ENCODE measurements around the gene KIZ. TPM values are rescaled to one million over a fixed set of nuclear protein-coding genes. Genes with fewer than 3 reads are reported as not detected.
A peak's percentile ranks its signal among the peaks of the same experiment; 100 is the strongest.

Gene KIZ
- total and polyA plus RNA-seq, 7 donors, result 5.1 to 291 (median 171) TPM

GRCh38 chr20:21133404-21133803, 7.5 kb downstream of the KIZ start:
- no peaks in the 10 kb centered on the region for H3K9me3 ChIP-seq
- H3K36me3 ChIP-seq, result peaks cover 0 to 49% (median 8%) of the 10 kb centered on the region in 4 donors
- H3K27me3 ChIP-seq, result no peaks in the 10 kb centered on the region
- intact Hi-C loops (cut with DNase I), result no loop called here
- H3K4me1 ChIP-seq, result peaks cover 0 to 30% (median 19%) of the 10 kb centered on the region in 4 donors
- no peak overlapping the region for H3K4me3 ChIP-seq
- no peak for DNase-seq
- TF ChIP-seq POLR2A (IDR thresholded peaks at IDR 0.05) (no peak), EP300 (IDR thresholded peaks at IDR 0.05) (no peak), POLR2AphosphoS5 (IDR thresholded peaks at IDR 0.05) (no peak), CTCF (IDR thresholded peaks at IDR 0.05) (no peak)
- peak overlapping the region in 3 of 4 donors; percentile 52 to 68 (median 60) for H3K27ac ChIP-seq
- WGBS, 2 donors, result 88 to 93% methylated on average over 4 of the region's 4 CpGs

- no peak for DNase-seq
- Histone ChIP-seq H3K9me3 (no peaks in the 10 kb centered on the region), H3K36me3 (peaks cover 0 to 52% (median 9%) of the 10 kb centered on the region in 4 donors), H3K27ac (peak overlapping the region in 3 of 4 donors; percentile 52 to 68 (median 60)), H3K4me1 (peaks cover 0 to 24% (median 16%) of the 10 kb centered on the region in 4 donors), H3K4me3 (no peak overlapping the region), H3K27me3 (no peaks in the 10 kb centered on the region)
- TF ChIP-seq POLR2AphosphoS5 (IDR thresholded peaks at IDR 0.05) (no peak), POLR2A (IDR thresholded peaks at IDR 0.05) (no peak), CTCF (IDR thresholded peaks at IDR 0.05) (no peak), EP300 (IDR thresholded peaks at IDR 0.05) (no peak)
- intact Hi-C loops (cut with DNase I), result no loop called here
- 94% methylated on average over 16 of the region's 16 CpGs for WGBS, 2 donors
Measured at GRCh38 chr20:21133917-21134622, 8.2 kb downstream of the KIZ start.

- Histone ChIP-seq H3K27me3 (no peaks in the 10 kb centered on the region), H3K9me3 (no peaks in the 10 kb centered on the region), H3K36me3 (peaks cover 0 to 55% (median 9%) of the 10 kb centered on the region in 4 donors), H3K4me3 (no peak overlapping the region), H3K4me1 (peaks cover 0 to 22% (median 13%) of the 10 kb centered on the region in 4 donors), H3K27ac (no peak overlapping the region)
- 79 to 95% methylated on average over 10 of the region's 10 CpGs for WGBS, 2 donors
- no peak for TF ChIP-seq EP300 (IDR thresholded peaks at IDR 0.05)
- TF ChIP-seq CTCF (IDR thresholded peaks at IDR 0.05), result no peak
- TF ChIP-seq POLR2A (IDR thresholded peaks at IDR 0.05), result no peak
- TF ChIP-seq POLR2AphosphoS5 (IDR thresholded peaks at IDR 0.05), result no peak
- no peak for DNase-seq
- intact Hi-C loops (cut with DNase I), result no loop called here
Measured at GRCh38 chr20:21134883-21135493, 9.1 kb downstream of the KIZ start.

GRCh38 chr20:21136015-21136732, 10.3 kb downstream of the KIZ start:
- H3K27me3 ChIP-seq, result no peaks in the 10 kb centered on the region
- H3K4me3 ChIP-seq, result no peak overlapping the region
- peaks cover 0 to 55% (median 9%) of the 10 kb centered on the region in 4 donors for H3K36me3 ChIP-seq
- 92 to 94% methylated on average over 8 of the region's 8 CpGs for WGBS, 2 donors
- peaks cover 0 to 18% (median 13%) of the 10 kb centered on the region in 4 donors for H3K4me1 ChIP-seq
- no peak for TF ChIP-seq POLR2AphosphoS5 (IDR thresholded peaks at IDR 0.05)
- TF ChIP-seq EP300 (IDR thresholded peaks at IDR 0.05), result no peak
- TF ChIP-seq POLR2A (IDR thresholded peaks at IDR 0.05), result no peak
- TF ChIP-seq CTCF (IDR thresholded peaks at IDR 0.05), result no peak
- no peak overlapping the region for H3K27ac ChIP-seq
- DNase-seq, result no peak
- intact Hi-C loops (cut with DNase I), result no loop called here
- H3K9me3 ChIP-seq, result no peaks in the 10 kb centered on the region

Data from sigmoid colon (tissue), 7 donors.